ENCODE results near the gene STX1B.

DNA sequence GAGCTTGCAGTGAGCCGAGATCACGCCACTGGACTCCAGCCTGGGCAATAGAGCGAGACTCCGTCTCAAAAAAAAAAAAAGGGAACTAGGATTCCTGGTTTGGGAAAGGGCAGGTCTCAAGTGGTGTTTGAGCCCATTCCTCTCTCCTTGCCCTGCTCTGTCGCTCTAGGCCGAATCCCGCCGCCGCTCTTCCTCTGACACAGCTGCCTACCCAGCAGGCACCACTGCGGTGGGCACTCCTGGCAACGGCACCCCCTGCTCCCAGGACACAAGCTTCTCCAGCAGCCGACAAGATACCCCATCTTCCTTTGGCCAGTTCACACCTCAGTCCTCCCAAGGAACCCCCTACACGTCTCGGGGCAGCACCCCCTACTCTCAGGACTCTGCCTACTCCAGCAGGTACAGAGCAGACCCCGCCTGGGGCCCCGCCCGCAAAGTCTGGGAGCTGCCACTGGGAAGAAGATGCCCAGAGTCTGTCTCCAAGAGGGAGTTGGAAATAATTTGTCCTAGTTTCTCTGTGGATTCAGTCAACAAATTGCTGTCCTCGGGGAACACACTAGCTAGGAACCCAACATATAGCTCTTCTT lies 46.4 kb downstream of the STX1B start:
- TF ChIP-seq, protein P1, sequence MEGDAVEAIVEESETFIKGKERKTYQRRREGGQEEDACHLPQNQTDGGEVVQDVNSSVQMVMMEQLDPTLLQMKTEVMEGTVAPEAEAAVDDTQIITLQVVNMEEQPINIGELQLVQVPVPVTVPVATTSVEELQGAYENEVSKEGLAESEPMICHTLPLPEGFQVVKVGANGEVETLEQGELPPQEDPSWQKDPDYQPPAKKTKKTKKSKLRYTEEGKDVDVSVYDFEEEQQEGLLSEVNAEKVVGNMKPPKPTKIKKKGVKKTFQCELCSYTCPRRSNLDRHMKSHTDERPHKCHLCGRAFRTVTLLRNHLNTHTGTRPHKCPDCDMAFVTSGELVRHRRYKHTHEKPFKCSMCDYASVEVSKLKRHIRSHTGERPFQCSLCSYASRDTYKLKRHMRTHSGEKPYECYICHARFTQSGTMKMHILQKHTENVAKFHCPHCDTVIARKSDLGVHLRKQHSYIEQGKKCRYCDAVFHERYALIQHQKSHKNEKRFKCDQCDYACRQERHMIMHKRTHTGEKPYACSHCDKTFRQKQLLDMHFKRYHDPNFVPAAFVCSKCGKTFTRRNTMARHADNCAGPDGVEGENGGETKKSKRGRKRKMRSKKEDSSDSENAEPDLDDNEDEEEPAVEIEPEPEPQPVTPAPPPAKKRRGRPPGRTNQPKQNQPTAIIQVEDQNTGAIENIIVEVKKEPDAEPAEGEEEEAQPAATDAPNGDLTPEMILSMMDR (IDR thresholded peaks at IDR 0.05) = no peak
- TF ChIP-seq ZFX (IDR thresholded peaks at IDR 0.05; ENCODE audit: borderline replicate concordance) = no peak
